Peyer's patch (tissue), 4 donors: ENCODE results near the gene RAB38.

ENCODE experiments used
- CTCF ChIP-seq, 6 experiments: fragments of 450-650 bp in 4 of 6; fragments of 200-600 bp in 2 of 6; sonication (generic) in 1 of 6; IDR thresholded peaks; one replicate each; pipeline ENCODE4 v1.5.1; 2017 to 2019; ENCODE audit warnings: antibody characterized with exemption in 6 of 6, mild to moderate bottlenecking in 3 of 6, moderate library complexity in 1 of 6
- POLR2A ChIP-seq, 2 donors: fragments of 450-650 bp; IDR thresholded peaks; one replicate each; pipeline ENCODE4 v1.5.1; 2017; ENCODE audit warnings: antibody characterized with exemption in 2 of 2, mild to moderate bottlenecking in 2 of 2, moderate library complexity in 2 of 2

- no peak for TF ChIP-seq CTCF (IDR thresholded peaks at IDR 0.05)
- TF ChIP-seq POLR2A (IDR thresholded peaks at IDR 0.05): no peak
Measured at GRCh38 chr11:88131764-88132470, 43.3 kb downstream of the RAB38 start.
